GM13977 (cell line): ENCODE measurements around the gene CBFA2T2.
"Not testable (repeated sequence)": the region's sequence is repeated elsewhere in the genome, so short reads cannot be mapped to it uniquely, and the experiment has no call there.

Source experiments
- DNase-seq: peaks from one replicate; pipeline ENCODE4 v3.0.0; 2012; ENCODE audit warnings: low spot score
- CTCF ChIP-seq: IDR thresholded peaks from 2 replicates; pipeline ENCODE4 v1.5.1; 2012; ENCODE audit warnings: mild to moderate bottlenecking, control low read depth; ENCODE audit not compliant: insufficient read depth; ENCODE audit errors: extremely low read depth, missing control alignments
- in situ Hi-C: fragments of 300-500 bp; cut with MboI; formaldehyde crosslinking; loops from one replicate; pipeline ENCODE4 v1.12.0; 2022; ENCODE audit warnings: low sequenced_read_pairs, low pct_unique_long_range_greater_than_20kb, mixed read lengths, inconsistent platforms; ENCODE audit not compliant: unreplicated experiment

Gene CBFA2T2

GRCh38 chr20:33693289-33693688, 203.4 kb downstream of the CBFA2T2 start:
- no peak for DNase-seq
- in situ Hi-C loops: no loop called here

DNA sequence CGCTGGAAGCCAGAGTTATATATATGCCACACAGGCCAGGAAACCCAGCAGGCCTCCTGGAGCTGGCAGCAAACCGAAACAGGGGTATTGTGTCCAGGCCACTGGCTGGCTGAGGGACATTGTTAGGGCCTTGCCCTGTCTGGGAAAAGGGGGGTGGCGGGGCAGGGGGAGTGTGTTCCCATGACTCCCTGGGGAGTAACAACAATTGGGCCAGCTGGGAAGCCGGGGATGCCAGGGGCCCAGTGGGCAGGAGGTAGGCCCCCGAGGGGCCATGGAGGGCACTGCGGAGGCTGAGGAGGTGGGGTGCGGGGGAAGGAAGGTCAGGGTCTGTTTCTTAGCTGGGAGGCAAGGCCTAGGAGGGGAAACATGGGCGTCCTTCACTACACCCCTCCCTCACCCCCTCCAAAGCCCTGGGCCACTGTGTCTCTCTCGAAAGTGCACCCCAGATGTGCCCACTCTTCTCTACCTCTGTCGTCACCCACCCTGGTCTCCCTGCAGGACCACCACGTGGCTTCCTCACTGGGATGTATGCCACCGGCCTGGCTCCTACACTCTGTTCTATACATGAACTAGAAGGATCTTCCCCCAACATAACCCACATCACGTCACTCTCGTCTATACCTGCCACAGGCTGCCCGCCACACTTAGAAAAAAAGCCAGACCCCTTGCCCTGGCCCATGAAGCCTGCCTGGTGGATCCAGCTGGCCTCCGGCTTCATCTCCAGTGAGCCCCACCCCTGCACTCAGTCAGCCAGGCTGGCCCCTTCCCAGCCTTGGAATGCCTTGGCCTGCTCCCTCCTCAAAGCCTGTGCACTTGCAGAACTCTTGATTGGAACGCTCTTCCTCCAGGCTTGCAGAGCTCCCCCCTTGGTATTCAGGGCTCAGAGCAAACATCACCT, 204.1 kb downstream of the CBFA2T2 start:
- TF ChIP-seq CTCF: no peak
- in situ Hi-C loops: no loop called here
- DNase-seq: no peak

More at GRCh38 chr20:33693289-33693688, 203.4 kb downstream of the CBFA2T2 start:
- no peak for TF ChIP-seq CTCF

- TF ChIP-seq CTCF: no peak
- in situ Hi-C loops: no loop called here
- no peak for DNase-seq
Observed at GRCh38 chr20:33694639-33695012, 204.7 kb downstream of the CBFA2T2 start.

DNA sequence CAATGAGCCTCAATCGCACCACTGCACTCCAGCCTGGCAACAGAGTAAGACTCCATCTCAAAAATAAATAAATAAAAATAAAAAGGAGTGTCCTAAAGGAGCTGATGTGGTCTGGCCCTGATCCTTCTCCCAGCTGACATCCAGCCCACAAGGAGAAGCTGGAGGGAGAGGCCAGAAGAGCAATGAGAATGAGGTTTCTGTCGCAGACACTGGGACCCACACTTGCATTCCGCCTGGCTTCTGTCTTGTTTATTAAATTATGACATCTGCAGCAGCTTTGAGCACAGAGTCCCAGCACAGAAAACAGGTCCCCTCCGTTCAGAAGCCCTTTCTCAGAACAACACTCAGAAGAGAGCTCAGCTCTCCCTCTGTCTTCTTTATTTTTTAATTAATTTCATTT, 206.6 kb downstream of the CBFA2T2 start:
- TF ChIP-seq CTCF: no peak
- in situ Hi-C loops: no loop called here
- no peak for DNase-seq

GRCh38 chr20:33697129-33697528, 207.2 kb downstream of the CBFA2T2 start:
- no peak for DNase-seq
- in situ Hi-C loops: no loop called here
- TF ChIP-seq CTCF: no peak

- DNase-seq, in situ Hi-C loops: not testable (repeated sequence)
Observed at GRCh38 chr20:33698966-33699365, 209.1 kb downstream of the CBFA2T2 start.
